ENCODE results near the gene SELENOS. TPM values are rescaled to one million over a fixed set of nuclear protein-coding genes. Genes with fewer than 3 reads are reported as not detected.

The SELENOS gene
- total RNA-seq, 1 donor from 2014 or later: 46.9 TPM

GRCh38 chr15:101320501-101321052, 43.3 kb upstream of the SELENOS start:
- DNase-seq: no peak
- no peak for TF ChIP-seq CTCF (IDR thresholded peaks at IDR 0.05; ENCODE audit: partially characterized antibody, unreplicated experiment)
- Mint-ChIP-seq H3K27ac (ENCODE audit: unreplicated experiment) (no peak overlapping the region), H3K9me3 (ENCODE audit: unreplicated experiment) (peaks cover 2% of the 10 kb centered on the region), H3K4me3 (ENCODE audit: unreplicated experiment) (no peak overlapping the region), H3K4me1 (ENCODE audit: low read depth, unreplicated experiment) (peaks cover 5% of the 10 kb centered on the region), H3K36me3 (ENCODE audit: unreplicated experiment) (no peaks in the 10 kb centered on the region), H3K27me3 (ENCODE audit: unreplicated experiment) (peaks cover 7% of the 10 kb centered on the region)

DNA sequence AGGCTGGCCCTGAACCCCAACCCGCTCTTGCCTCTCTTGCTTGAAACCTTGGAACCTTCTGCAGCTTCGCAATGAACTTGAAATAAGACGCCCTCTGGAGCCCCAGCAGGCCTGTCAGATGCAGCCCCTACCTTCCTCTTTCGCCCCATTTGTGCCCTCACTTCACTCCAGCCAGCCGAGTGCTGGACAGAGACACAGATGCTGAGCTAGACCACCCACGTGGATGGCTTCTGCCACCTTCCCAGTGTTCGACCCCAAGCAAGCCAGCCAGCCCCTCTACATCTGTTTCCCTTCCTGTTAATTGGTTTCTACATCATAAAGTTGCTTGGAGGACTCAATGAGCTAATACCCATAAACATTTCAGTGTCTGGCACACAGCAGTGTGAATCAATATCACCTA, 41.6 kb upstream of the SELENOS start:
- no peak for DNase-seq
- H3K4me3 Mint-ChIP-seq (ENCODE audit: unreplicated experiment): no peak overlapping the region
- H3K36me3 Mint-ChIP-seq (ENCODE audit: unreplicated experiment): no peaks in the 10 kb centered on the region
- TF ChIP-seq CTCF (IDR thresholded peaks at IDR 0.05; ENCODE audit: partially characterized antibody, unreplicated experiment): no peak
- H3K9me3 Mint-ChIP-seq (ENCODE audit: unreplicated experiment): no peaks in the 10 kb centered on the region
- peaks cover 5% of the 10 kb centered on the region for H3K4me1 Mint-ChIP-seq (ENCODE audit: low read depth, unreplicated experiment)
- H3K27me3 Mint-ChIP-seq (ENCODE audit: unreplicated experiment): peaks cover 6% of the 10 kb centered on the region
- H3K27ac Mint-ChIP-seq (ENCODE audit: unreplicated experiment): no peak overlapping the region

DNA sequence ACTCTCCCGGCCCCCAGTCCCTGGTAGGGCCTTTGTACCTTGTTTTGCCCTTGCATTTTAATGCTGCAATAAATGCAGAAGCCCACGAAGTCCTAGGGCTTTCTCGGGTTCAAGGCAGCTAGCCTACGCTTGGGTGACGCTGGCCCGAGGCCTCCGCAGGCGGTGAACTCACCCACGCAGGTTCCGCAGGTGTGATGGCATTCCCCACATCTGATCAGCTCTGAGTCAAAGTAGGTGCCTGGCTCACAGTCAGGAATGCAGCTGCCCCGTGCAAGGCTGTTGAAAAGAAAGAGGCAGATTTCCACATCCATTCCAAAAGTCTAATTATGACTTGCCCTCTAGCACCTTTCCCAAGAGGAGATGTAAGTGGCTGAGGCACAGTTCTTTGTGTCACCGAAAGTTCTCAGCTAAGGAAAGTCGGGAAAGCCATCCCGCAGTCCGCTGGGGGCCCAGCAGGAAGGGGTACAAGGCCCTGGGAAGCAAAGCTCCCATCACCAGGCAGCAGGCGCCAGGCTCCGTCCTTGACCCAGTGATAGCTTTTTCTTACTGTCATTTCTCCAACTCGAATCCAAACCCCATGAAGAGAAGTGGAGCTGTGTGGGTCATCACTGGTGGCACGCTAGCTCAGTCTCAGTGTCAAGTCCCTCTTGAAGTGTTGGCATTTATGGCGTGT, 41.0 kb upstream of the SELENOS start:
- TF ChIP-seq CTCF (IDR thresholded peaks at IDR 0.05; ENCODE audit: partially characterized antibody, unreplicated experiment): no peak
- no peak overlapping the region for H3K27ac Mint-ChIP-seq (ENCODE audit: unreplicated experiment)
- H3K9me3 Mint-ChIP-seq (ENCODE audit: unreplicated experiment): no peaks in the 10 kb centered on the region
- H3K4me1 Mint-ChIP-seq (ENCODE audit: low read depth, unreplicated experiment): peaks cover 5% of the 10 kb centered on the region
- no peaks in the 10 kb centered on the region for H3K36me3 Mint-ChIP-seq (ENCODE audit: unreplicated experiment)
- no peak for DNase-seq
- H3K4me3 Mint-ChIP-seq (ENCODE audit: unreplicated experiment): no peak overlapping the region
- H3K27me3 Mint-ChIP-seq (ENCODE audit: unreplicated experiment): peaks cover 7% of the 10 kb centered on the region

- Mint-ChIP-seq H3K4me1 (ENCODE audit: low read depth, unreplicated experiment) (peaks cover 5% of the 10 kb centered on the region), H3K9me3 (ENCODE audit: unreplicated experiment) (no peaks in the 10 kb centered on the region), H3K36me3 (ENCODE audit: unreplicated experiment) (no peaks in the 10 kb centered on the region), H3K4me3 (ENCODE audit: unreplicated experiment) (no peak overlapping the region), H3K27ac (ENCODE audit: unreplicated experiment) (no peak overlapping the region), H3K27me3 (ENCODE audit: unreplicated experiment) (peaks cover 5% of the 10 kb centered on the region)
- no peak for DNase-seq
- TF ChIP-seq CTCF (IDR thresholded peaks at IDR 0.05; ENCODE audit: partially characterized antibody, unreplicated experiment): no peak
These were observed 40.1 kb upstream of the SELENOS start for GRCh38 chr15:101317336-101317872.

DNA sequence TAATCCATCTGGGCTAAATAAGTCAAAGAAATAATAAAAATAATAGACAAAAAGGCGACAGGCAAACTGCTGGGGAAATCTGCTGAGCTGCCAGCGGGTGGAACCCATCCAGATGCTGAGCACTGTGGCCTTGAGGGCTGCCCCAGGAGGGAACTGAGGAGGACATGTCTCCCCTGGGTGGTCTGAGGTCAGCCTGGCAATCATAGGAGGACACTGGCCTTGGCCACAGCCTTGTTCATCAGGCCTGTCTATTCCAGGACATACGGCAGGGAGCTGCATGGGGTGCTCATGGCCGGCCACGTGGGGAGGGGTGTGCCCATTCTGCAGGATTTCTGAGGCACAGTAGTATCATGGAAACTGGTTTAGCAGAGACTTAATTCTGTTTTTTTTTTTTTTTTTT, 39.2 kb upstream of the SELENOS start:
- no peak for TF ChIP-seq CTCF (IDR thresholded peaks at IDR 0.05; ENCODE audit: partially characterized antibody, unreplicated experiment)
- no peak for DNase-seq
- no peak overlapping the region for H3K4me3 Mint-ChIP-seq (ENCODE audit: unreplicated experiment)
- no peaks in the 10 kb centered on the region for H3K9me3 Mint-ChIP-seq (ENCODE audit: unreplicated experiment)
- peaks cover 7% of the 10 kb centered on the region for H3K27me3 Mint-ChIP-seq (ENCODE audit: unreplicated experiment)
- peaks cover 5% of the 10 kb centered on the region for H3K4me1 Mint-ChIP-seq (ENCODE audit: low read depth, unreplicated experiment)
- no peaks in the 10 kb centered on the region for H3K36me3 Mint-ChIP-seq (ENCODE audit: unreplicated experiment)
- no peak overlapping the region for H3K27ac Mint-ChIP-seq (ENCODE audit: unreplicated experiment)

Measured in glutamatergic neuron (in vitro differentiated cells).